Measurements from ENCODE around the gene LDLRAD3. TPM values are rescaled to one million over a fixed set of nuclear protein-coding genes. Genes with fewer than 3 reads are reported as not detected.

Gene LDLRAD3
- total and polyA plus RNA-seq, 4 donors = 20.9 to 25.6 (median 22.8) TPM

DNA sequence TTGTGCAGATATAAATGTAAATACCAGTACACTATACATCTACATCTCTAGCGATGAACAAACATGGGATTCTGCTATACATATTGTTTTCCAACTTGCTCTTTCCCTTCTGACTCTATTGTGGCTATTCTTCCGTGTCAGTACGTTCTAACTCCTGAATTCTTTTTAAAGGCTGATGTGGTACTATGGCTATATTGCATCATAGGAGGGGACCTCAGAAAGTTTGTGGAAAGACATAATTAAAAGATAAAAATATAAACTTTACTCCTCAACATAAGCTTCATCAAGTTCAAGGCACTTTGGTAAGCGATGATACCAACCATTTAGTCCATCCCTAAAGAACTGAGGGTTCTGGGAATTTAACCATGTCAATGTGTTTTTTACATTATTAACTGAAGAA is 72.8 kb downstream of the LDLRAD3 start:
- peaks cover 21% of the 10 kb centered on the region for H3K4me1 ChIP-seq (ENCODE audit: control insufficient read depth, insufficient read depth, low read length)
- H3K9me3 ChIP-seq (ENCODE audit: control insufficient read depth, insufficient read depth, low read length) = no peaks in the 10 kb centered on the region
- no peak for DNase-seq (ENCODE audit: low read depth in 4 of 6, low spot score in 6 of 6)
- no peak overlapping the region for H3K27ac ChIP-seq (ENCODE audit: low read depth, low read length)
- no peak overlapping the region for H3K4me3 ChIP-seq (ENCODE audit: low read depth, low read length)
- no peaks in the 10 kb centered on the region for H3K36me3 ChIP-seq (ENCODE audit: control insufficient read depth, insufficient read depth, low read length)
- no peaks in the 10 kb centered on the region for H3K27me3 ChIP-seq (ENCODE audit: control insufficient read depth, insufficient read depth, low read length)
- WGBS (ENCODE audit: insufficient coverage) = no CpG with 5 or more reads among the region's 4 CpGs

DNA sequence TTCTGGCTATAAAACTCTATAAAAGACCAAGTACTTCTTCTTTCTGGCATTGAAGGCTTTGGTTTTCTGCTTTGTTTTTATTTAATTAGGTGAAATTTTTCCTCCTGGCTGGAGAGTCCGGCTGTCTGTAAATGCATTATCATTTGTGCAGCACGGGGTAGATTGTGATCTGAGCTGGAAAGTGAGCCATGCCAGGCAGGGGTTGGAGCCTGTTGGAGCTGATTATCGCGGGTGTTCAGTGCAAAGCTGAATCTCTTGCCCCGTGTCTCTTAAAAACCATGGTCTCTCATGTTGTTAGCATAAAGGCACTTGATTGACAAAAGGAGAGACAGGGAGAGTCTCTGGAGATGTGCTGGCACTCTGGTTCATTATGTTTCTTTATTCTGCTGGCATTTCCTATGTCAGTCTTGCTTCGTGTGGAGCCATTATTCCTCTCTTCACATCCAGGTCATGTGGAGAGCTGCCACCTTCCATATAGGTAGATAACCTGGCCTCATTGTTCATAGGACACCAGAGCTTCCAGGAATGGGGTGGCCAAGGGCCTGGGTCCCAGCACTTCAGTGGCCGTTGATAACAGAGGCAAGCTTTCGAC is 75.2 kb downstream of the LDLRAD3 start:
- Histone ChIP-seq H3K9me3 (ENCODE audit: control insufficient read depth, insufficient read depth, low read length) (no peaks in the 10 kb centered on the region), H3K4me1 (ENCODE audit: control insufficient read depth, insufficient read depth, low read length) (peaks cover 21% of the 10 kb centered on the region), H3K27me3 (ENCODE audit: control insufficient read depth, insufficient read depth, low read length) (no peaks in the 10 kb centered on the region), H3K27ac (ENCODE audit: low read depth, low read length) (no peak overlapping the region), H3K36me3 (ENCODE audit: control insufficient read depth, insufficient read depth, low read length) (no peaks in the 10 kb centered on the region), H3K4me3 (ENCODE audit: low read depth, low read length) (no peak overlapping the region)
- WGBS (ENCODE audit: insufficient coverage) = 48% methylated on average over 7 of the region's 8 CpGs
- peak in 1 of 6 donors; percentile 44 for DNase-seq (ENCODE audit: low read depth in 4 of 6, low spot score in 6 of 6)

DNA sequence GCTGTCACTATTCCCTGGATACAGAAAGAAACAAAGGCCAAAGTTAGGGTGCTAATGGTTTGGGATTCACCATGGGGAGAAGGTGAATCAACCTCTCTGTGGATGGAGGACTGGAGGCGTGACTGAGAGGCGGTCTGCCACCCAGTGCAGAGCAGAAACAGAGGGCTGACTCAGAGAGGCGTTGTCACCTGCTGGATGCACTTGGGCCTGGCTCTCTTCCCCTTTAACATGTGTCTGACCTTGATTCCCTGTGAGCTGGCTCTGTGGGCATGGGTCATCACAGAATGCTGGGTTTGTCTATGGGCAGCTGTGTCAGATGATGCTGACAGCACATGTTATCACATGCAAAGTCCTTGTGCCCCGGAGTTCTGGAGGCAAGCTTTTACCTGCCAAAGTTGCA is 75.9 kb downstream of the LDLRAD3 start:
- Histone ChIP-seq H3K27ac (ENCODE audit: low read depth, low read length) (no peak overlapping the region), H3K9me3 (ENCODE audit: control insufficient read depth, insufficient read depth, low read length) (no peaks in the 10 kb centered on the region), H3K4me3 (ENCODE audit: low read depth, low read length) (no peak overlapping the region), H3K27me3 (ENCODE audit: control insufficient read depth, insufficient read depth, low read length) (no peaks in the 10 kb centered on the region), H3K36me3 (ENCODE audit: control insufficient read depth, insufficient read depth, low read length) (no peaks in the 10 kb centered on the region), H3K4me1 (ENCODE audit: control insufficient read depth, insufficient read depth, low read length) (peaks cover 18% of the 10 kb centered on the region)
- WGBS (ENCODE audit: insufficient coverage) = 84% methylated on average over 3 of the region's 4 CpGs
- DNase-seq (ENCODE audit: low read depth in 4 of 6, low spot score in 6 of 6) = no peak

DNA sequence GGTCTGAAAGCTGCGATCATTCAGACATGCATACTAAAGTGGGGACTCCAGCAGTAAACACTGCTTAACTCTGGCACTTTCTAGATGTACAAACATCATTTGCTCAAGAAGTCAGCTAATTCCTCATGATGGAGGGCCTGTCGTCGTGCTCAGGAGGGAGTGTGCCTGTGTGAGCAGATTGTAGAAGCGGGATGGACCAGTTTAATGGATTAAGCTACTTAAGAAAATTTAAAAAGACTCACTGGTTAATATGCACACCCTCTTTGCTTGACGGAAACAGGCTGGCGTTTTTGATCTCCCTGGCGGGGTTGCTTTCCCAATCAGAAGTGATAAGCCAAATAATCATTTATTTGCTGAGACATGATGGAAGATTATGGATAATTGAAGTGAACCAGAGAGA is 79.0 kb downstream of the LDLRAD3 start:
- 90% methylated on average over 2 of the region's 7 CpGs for WGBS (ENCODE audit: insufficient coverage)
- H3K27me3 ChIP-seq (ENCODE audit: control insufficient read depth, insufficient read depth, low read length) = no peaks in the 10 kb centered on the region
- DNase-seq (ENCODE audit: low read depth in 4 of 6, low spot score in 6 of 6) = peak in 1 of 6 donors; percentile 51
- H3K4me1 ChIP-seq (ENCODE audit: control insufficient read depth, insufficient read depth, low read length) = peaks cover 8% of the 10 kb centered on the region
- H3K4me3 ChIP-seq (ENCODE audit: low read depth, low read length) = no peak overlapping the region
- H3K36me3 ChIP-seq (ENCODE audit: control insufficient read depth, insufficient read depth, low read length) = no peaks in the 10 kb centered on the region
- H3K9me3 ChIP-seq (ENCODE audit: control insufficient read depth, insufficient read depth, low read length) = no peaks in the 10 kb centered on the region
- no peak overlapping the region for H3K27ac ChIP-seq (ENCODE audit: low read depth, low read length)

DNA sequence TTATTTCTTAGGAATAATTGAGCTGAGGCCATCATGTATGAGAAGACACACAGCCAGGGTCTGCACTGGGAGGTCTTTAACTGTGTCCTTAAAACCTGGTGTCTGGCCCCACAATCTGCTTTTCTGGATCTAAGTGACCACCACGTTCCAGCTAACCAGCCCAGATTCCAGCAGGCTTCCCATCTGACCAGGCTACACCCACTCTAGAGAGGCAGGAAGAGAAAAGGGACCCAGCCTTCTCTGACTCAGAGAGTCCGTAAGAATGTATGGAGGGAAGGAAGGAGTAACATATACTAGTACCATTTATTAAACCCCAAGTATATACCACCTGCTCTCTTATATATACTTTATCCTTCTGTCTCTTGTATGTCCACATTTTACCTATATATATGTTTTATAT is 80.1 kb downstream of the LDLRAD3 start:
- no peaks in the 10 kb centered on the region for H3K27me3 ChIP-seq (ENCODE audit: control insufficient read depth, insufficient read depth, low read length)
- WGBS (ENCODE audit: insufficient coverage) = 100% methylated on average over 1 of the region's 2 CpGs
- no peaks in the 10 kb centered on the region for H3K36me3 ChIP-seq (ENCODE audit: control insufficient read depth, insufficient read depth, low read length)
- H3K4me1 ChIP-seq (ENCODE audit: control insufficient read depth, insufficient read depth, low read length) = peaks cover 8% of the 10 kb centered on the region
- no peak overlapping the region for H3K4me3 ChIP-seq (ENCODE audit: low read depth, low read length)
- no peaks in the 10 kb centered on the region for H3K9me3 ChIP-seq (ENCODE audit: control insufficient read depth, insufficient read depth, low read length)
- no peak overlapping the region for H3K27ac ChIP-seq (ENCODE audit: low read depth, low read length)
- no peak for DNase-seq (ENCODE audit: low read depth in 4 of 6, low spot score in 6 of 6)

DNA sequence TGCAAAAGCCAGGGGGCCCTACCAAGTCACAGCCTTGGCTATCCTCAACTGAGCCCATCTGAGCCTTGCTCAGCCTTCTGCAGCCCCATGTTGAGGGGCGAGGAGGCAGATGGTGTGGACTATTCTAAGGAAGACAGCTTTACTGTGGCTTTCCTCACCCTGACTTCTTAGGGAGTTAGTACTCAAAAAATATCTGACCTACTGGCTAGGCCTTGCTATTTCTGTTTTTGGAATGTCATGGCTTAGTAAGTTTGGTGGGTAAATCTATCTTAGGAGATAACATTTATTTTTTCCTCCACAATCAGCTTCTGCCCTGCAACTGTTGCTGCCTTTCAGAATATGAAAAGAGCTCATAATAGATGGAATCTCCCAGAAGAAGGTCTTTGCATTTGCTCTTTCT is 80.9 kb downstream of the LDLRAD3 start:
- Histone ChIP-seq H3K36me3 (ENCODE audit: control insufficient read depth, insufficient read depth, low read length) (no peaks in the 10 kb centered on the region), H3K4me1 (ENCODE audit: control insufficient read depth, insufficient read depth, low read length) (peaks cover under 1% of the 10 kb centered on the region), H3K9me3 (ENCODE audit: control insufficient read depth, insufficient read depth, low read length) (no peaks in the 10 kb centered on the region), H3K27ac (ENCODE audit: low read depth, low read length) (no peak overlapping the region), H3K27me3 (ENCODE audit: control insufficient read depth, insufficient read depth, low read length) (no peaks in the 10 kb centered on the region), H3K4me3 (ENCODE audit: low read depth, low read length) (no peak overlapping the region)
- no peak for DNase-seq (ENCODE audit: low read depth in 4 of 6, low spot score in 6 of 6)
- WGBS (ENCODE audit: insufficient coverage) = no CpG with 5 or more reads among the region's 1 CpG

DNA sequence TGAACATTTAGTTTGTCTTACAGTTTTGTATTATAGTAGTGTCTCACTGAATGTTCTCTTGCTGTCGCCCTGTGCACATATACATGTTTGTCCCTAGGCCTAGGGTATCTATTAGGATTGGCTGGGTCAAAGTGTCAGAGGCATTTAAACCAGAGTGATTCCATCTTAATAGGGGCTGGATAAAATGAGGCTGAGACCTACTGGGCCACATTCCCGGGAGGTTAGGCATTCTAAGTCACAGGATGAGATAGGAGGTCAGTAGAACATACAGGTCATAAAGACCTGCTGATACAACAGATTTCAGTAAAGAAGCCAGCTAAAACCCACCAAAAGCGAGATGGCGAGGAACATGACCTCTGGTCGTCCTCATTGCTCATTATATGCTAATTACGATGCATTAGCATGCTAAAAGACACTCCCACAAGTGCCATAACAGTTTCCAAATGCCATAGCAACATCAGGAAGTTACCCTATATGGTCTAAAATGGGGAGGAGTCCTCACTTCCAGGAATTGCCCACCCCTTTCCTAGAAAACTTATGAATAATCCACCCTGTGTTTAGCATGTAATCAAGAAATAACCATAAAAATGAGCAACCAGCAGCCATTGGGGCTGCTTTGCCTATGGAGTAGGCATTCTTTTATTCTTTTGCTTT is 82.6 kb downstream of the LDLRAD3 start:
- 85% methylated on average over 3 of the region's 6 CpGs for WGBS (ENCODE audit: insufficient coverage)

DNA sequence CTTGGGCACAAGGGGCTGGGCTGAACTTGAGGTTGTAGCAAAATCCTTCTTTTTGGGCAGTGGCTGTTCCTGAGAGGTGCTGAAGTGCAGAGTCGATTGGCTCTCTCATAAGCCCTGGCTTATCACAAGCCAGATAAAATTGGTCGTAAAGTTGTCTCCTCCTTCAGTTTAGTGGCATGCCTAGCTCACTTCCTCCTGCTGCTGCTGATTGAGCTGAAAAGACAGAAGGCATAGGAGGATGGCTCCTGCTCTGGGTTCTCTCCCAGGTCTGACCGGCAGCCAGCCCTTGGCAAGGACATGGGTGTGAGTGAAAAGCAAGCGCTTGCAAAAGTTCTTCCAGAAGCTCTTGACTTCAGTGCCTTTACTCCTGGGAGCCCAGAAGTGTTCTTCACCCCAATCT is 83.9 kb downstream of the LDLRAD3 start:
- H3K36me3 ChIP-seq (ENCODE audit: control insufficient read depth, insufficient read depth, low read length) = no peaks in the 10 kb centered on the region
- H3K27me3 ChIP-seq (ENCODE audit: control insufficient read depth, insufficient read depth, low read length) = no peaks in the 10 kb centered on the region
- WGBS (ENCODE audit: insufficient coverage) = 86% methylated on average over 3 of the region's 4 CpGs
- no peaks in the 10 kb centered on the region for H3K4me1 ChIP-seq (ENCODE audit: control insufficient read depth, insufficient read depth, low read length)
- no peak overlapping the region for H3K4me3 ChIP-seq (ENCODE audit: low read depth, low read length)
- no peak overlapping the region for H3K27ac ChIP-seq (ENCODE audit: low read depth, low read length)
- H3K9me3 ChIP-seq (ENCODE audit: control insufficient read depth, insufficient read depth, low read length) = no peaks in the 10 kb centered on the region
- no peak for DNase-seq (ENCODE audit: low read depth in 4 of 6, low spot score in 6 of 6)

More for the DNA sequence above, 82.6 kb downstream of the LDLRAD3 start:
- H3K36me3 ChIP-seq (ENCODE audit: control insufficient read depth, insufficient read depth, low read length) = no peaks in the 10 kb centered on the region
- no peaks in the 10 kb centered on the region for H3K27me3 ChIP-seq (ENCODE audit: control insufficient read depth, insufficient read depth, low read length)
- no peaks in the 10 kb centered on the region for H3K4me1 ChIP-seq (ENCODE audit: control insufficient read depth, insufficient read depth, low read length)
- no peaks in the 10 kb centered on the region for H3K9me3 ChIP-seq (ENCODE audit: control insufficient read depth, insufficient read depth, low read length)
- no peak for DNase-seq (ENCODE audit: low read depth in 4 of 6, low spot score in 6 of 6)
- H3K27ac ChIP-seq (ENCODE audit: low read depth, low read length) = no peak overlapping the region
- no peak overlapping the region for H3K4me3 ChIP-seq (ENCODE audit: low read depth, low read length)

DNA sequence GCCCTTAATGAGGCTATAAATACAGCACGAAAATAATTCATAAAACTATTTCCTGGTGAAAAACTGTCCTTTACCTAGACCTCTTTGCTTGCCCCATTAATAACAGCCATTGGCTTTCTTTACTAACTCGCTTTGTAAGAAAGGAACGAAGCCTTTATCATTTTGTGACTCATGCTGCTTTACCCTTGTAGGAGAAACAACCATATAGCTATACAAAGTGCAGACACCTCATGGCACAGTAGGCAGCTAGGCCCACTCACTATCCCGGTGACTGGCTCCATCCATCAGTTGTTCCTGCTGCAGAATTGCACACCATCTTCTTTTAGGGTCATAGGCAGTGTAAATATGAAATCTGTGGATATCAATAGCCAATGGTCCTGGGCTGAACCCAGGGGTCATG is 85.8 kb downstream of the LDLRAD3 start:
- DNase-seq (ENCODE audit: low read depth in 4 of 6, low spot score in 6 of 6) = no peak
- Histone ChIP-seq H3K4me1 (ENCODE audit: control insufficient read depth, insufficient read depth, low read length) (peaks cover 9% of the 10 kb centered on the region), H3K9me3 (ENCODE audit: control insufficient read depth, insufficient read depth, low read length) (no peaks in the 10 kb centered on the region), H3K4me3 (ENCODE audit: low read depth, low read length) (no peak overlapping the region), H3K36me3 (ENCODE audit: control insufficient read depth, insufficient read depth, low read length) (no peaks in the 10 kb centered on the region), H3K27me3 (ENCODE audit: control insufficient read depth, insufficient read depth, low read length) (no peaks in the 10 kb centered on the region), H3K27ac (ENCODE audit: low read depth, low read length) (no peak overlapping the region)
- 100% methylated on average over 3 of the region's 4 CpGs for WGBS (ENCODE audit: insufficient coverage)

DNA sequence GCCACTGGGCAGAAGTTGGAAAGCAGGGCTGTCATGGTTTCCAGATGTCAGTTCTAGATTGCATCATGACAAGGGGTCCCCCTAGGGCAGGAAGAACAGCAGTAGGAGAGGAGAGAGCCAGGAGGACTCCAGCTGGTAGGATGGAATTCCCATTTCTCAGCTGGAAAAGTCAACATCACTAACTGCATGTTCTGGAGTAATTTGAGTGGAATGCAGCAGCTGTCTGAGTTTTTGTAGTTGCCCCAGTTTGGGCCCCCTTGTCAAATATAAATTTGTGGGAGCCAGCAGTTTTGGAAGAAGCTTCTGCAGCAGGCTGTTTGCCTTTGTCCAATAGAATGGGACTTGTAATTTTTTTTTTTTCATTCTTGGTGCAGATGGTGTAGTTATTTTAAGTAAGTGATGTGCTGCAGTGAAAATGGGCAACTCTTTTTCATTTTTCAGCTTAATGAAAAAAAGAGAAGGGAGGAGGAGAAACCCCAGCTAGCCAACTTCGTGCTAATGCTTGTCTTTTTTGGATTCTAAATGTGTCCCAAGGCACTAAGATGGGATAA is 86.9 kb downstream of the LDLRAD3 start:
- Histone ChIP-seq H3K4me1 (ENCODE audit: control insufficient read depth, insufficient read depth, low read length) (peaks cover 9% of the 10 kb centered on the region), H3K27me3 (ENCODE audit: control insufficient read depth, insufficient read depth, low read length) (no peaks in the 10 kb centered on the region), H3K4me3 (ENCODE audit: low read depth, low read length) (no peak overlapping the region), H3K27ac (ENCODE audit: low read depth, low read length) (peak overlapping the region; percentile 26), H3K9me3 (ENCODE audit: control insufficient read depth, insufficient read depth, low read length) (no peaks in the 10 kb centered on the region), H3K36me3 (ENCODE audit: control insufficient read depth, insufficient read depth, low read length) (no peaks in the 10 kb centered on the region)
- WGBS (ENCODE audit: insufficient coverage) = no CpG with 5 or more reads among the region's 1 CpG
- peak in 1 of 6 donors; percentile 71 for DNase-seq (ENCODE audit: low read depth in 4 of 6, low spot score in 6 of 6)

Measured in spinal cord (tissue), 10 donors.